SHP77 (cell line): ENCODE results near the gene UNC5CL.
A peak's percentile ranks its signal among the peaks of the same experiment; 100 is the strongest.

ENCODE experiments used
- DNase-seq, 2 experiments: peaks; one replicate each; lab custom pipeline; 2025; lab: John Stamatoyannopoulos, UW

The UNC5CL gene, protein sequence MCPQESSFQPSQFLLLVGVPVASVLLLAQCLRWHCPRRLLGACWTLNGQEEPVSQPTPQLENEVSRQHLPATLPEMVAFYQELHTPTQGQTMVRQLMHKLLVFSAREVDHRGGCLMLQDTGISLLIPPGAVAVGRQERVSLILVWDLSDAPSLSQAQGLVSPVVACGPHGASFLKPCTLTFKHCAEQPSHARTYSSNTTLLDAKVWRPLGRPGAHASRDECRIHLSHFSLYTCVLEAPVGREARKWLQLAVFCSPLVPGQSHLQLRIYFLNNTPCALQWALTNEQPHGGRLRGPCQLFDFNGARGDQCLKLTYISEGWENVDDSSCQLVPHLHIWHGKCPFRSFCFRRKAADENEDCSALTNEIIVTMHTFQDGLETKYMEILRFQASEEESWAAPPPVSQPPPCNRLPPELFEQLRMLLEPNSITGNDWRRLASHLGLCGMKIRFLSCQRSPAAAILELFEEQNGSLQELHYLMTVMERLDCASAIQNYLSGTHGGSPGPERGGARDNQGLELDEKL

DNA sequence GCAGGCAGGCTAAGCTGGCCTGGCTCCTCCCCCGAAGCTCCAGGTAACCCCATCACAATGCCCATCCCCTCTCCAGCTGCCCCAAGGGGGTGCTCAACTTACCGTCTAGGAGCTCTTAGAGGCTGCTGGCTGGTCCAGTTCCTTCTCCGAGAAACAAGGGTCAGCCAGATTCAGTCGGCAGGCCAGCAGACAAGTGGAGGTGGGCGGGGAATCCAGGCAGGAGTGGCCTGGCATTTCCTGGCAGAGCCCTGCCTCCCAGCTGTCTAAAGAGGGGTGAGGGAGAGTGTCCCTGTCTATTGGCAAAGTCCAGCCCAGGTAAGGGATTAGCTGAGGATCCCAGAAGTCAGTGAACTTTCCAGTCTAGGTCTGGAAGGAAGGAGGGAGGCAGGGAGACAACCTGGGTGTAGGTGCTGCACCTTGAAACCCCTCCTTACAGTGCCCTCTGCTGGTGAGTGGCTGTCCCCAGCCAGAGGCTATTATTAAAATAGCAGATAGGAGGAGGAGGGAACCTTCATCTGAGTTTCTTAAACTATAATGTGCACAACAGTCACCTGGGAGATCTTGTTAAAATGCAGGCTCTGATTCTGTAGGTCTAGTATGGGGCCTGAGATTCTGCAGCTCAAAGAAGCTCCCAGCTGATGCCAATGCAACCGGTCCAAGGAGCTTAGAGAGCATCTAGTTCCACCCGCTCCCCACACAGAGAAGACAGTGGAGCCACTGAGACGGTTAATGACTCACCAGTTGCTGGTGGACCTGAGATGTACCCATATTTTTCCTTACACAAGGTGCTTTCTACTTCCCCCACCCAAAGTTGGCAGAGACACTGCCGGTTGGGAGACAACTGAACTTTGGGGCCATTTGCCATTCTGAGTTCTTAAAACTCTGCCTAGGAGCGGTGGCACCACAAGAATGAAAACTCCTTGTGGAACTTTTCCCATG, at the start of gene UNC5CL:
Gene UNC5CL (minus strand): TSS at position 162 of the 939 bp plus-strand sequence. CDS start 4,147 bp downstream, outside the sequence.
- peak; percentile 44 to 59 for DNase-seq

DNA sequence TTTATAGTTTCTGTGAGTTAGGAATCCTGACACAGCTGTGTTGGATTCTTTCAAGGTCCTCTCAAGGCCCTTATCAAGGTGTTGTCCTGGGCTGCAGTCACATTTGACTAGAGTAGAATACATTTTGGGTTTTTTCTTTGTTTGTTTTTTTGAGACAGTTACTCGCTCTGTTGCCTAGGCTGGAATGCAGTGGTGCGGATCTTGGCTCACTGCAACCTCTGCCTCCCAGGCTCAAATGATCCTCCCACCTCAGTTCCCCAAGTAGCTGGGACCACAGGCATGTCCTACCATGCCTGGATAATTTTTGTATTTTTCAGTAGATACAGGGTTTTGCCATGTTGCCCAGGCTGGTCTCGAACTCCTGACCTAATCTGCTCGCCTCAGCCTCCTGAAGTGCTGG, 49.4 kb upstream of the UNC5CL start:
- no peak for DNase-seq

DNA sequence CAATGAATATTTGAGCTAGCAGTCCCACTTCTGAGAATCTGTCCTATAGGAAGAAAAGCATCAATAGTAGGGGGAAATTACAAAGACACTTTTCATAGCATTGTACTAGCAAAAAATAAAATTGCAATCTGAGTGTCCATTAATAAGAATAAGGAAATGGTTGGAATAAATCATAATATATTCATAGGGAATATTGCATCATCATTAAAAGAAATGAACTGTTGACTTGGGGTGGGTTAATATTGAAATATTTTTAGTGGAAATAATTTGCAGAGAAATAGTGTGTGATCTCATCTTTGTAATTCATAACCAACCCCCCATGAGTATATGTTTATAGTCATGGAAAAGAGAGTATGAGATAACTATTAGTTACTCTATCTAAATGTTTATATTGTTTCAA, 46.2 kb upstream of the UNC5CL start:
- no peak for DNase-seq

DNA sequence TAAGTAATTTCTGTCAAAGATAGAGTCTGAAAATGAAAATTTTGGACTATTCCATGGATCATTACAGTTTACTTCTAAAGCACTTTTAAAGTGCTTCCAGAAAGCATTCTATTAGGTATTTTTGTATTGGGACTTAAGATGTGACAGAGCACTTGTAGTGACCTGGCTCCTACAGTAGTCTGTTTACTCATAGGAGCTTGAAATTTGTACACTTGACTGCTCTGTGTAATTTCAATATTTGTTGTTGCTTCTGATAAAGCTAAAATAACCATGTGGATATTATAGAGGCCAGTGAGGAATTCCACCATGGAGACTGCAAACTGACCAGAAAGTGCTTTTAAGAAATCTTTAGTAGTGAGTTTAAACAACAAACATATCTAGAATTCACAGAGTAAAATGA, 44.1 kb upstream of the UNC5CL start:
- no peak for DNase-seq

DNA sequence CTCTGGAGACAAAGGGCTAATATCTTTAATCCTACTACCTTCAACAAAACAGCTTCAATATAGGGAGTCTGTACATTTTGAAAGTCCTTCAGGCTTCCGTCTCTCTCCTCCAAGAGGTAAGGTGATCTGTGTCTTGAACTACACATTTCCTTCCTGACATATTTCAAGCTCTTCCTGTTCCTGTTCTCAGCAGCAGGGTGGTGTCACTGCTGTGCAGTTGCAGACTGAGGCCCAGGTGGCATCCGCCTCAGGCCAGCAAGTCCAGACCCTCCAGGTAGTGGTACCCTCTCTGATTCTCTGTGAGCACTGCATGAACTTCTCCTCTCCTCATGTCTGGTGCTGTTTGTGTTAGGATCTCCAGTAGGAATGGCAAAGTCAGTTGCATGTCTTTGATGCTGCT, 41.6 kb upstream of the UNC5CL start:
- no peak for DNase-seq

DNA sequence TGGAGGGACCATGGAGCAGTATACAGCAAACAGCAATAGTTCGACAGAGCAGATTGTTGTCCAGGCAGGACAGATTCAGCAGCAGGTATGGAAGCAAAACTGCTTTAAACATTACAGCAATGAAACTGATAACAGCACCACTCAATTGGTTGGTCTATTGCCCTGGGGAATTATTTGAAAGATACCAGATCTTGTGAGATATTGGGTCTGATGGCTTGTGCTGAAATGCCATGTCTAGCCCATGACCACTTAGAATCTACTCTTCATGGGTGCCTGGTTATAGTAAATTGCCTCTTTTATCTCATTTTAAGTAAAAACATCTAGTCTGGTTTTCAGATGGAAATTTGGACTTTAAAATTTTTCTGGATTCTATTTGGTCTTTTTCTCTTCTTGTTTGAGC, 40.1 kb upstream of the UNC5CL start:
- DNase-seq, result no peak

DNA sequence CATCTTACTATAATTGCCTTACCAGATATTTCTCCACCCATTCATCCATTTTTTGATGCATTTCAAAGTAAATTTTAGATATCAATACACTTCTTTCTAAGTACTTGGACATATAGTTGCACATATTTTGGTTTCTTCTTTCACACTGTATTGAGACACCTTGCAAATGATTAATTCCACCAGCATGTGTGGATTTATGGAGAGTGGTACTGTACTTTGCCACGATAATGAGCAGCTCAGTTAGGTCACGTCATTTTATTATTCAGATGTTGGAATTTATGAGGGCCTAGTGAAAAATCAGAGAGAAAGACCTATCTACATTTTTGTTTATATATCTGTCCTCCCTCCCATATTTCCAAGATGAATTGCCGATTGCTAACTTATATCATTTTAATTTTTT, 39.1 kb upstream of the UNC5CL start:
- no peak for DNase-seq

DNA sequence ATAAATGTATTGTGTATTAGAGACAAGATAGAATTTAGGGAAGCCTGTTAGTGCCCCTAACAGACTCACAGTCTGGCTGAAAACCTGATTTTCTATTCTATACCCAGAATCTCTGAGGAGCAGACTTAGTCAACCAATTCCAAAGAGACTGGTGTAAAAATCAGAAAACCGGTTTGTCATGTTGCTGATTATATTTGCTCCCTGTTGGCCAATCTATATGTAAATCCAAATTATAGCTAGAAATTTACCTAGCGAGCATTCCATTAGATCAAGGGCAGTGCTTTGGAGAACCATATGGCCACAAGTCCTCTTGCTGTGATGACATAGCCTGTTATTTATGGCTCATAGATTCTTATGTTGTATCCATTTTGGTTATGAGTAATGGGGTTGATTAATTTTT, 38.5 kb upstream of the UNC5CL start:
- no peak for DNase-seq

DNA sequence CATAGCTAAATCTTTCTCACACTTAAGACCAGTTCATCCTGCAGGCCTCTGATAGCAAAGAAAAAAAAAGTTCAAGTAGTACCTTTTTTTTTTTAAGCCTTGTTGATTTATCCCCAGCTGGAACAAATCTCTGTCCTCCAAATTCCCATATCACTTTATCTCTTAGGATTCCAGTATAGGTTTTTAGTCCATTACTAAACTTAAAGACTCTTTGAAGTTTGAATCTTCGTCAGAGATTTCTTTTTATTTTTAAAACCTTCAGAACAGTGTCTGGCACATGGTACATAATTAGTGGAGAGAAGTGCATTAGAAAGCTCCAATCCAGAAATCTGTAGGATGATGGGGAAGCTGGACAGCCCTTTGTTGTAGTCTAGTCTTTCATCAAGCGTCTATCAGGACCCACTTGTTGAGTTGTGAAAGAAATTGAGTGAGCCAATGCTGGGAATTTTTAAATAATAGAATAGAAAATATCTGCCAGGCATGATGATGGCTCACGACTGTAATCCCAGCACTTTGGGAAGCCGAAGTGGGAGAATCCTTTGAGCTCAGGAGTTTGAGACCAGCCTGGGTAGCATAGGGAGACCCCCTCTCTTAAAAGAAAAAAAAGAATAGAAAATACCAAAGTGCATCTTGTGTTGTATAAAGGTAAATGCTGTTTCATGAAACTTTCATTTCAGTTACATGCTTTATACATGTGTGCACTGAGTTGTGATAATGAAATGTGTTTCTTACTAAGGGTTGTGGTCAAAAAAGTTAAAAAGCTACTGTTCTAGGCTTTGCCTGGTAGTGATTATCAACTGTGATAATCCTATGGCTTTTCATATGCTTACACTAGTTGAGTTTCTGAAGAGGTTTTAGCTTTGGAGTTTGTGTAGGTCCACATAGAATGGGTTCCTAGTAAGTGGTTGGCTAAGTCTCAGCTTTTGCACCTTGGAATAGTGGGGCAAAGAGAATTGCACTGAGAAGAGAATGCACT, 36.9 kb upstream of the UNC5CL start:
- DNase-seq, result no peak

DNA sequence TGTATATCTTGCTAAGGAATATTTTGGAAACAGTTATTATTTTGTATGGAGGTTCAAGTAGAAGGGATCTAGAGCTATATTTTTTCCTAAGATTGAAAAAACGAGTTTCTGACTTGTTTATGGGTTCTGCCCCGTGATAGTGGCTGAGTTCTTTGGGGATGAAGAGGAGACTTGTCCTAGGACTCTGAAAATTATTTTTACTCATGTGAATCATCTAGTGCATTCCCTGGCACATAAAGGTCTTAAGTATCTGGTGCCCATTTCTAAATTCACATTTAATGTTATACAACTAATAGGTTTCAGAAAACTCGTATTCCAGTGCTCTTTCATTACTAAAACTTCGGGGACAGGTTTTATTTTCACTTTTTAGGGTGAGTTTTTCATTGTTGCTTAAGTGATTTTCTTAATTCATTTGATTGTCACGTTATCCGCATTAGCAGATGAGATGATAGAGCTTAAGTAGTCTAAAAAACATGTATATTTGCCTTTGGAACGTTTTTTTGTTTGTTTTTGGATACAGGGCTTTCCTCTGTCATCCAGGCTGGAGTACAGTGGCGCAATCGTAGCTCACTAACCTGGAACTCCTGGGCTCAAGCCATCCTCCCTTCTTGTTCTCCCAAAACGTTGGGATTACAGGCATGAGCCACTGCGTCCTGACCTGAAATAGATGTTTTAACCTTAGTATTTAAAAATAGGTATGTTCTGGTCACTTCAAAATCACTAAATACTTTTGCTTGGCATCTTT, 35.8 kb upstream of the UNC5CL start:
- no peak for DNase-seq

DNA sequence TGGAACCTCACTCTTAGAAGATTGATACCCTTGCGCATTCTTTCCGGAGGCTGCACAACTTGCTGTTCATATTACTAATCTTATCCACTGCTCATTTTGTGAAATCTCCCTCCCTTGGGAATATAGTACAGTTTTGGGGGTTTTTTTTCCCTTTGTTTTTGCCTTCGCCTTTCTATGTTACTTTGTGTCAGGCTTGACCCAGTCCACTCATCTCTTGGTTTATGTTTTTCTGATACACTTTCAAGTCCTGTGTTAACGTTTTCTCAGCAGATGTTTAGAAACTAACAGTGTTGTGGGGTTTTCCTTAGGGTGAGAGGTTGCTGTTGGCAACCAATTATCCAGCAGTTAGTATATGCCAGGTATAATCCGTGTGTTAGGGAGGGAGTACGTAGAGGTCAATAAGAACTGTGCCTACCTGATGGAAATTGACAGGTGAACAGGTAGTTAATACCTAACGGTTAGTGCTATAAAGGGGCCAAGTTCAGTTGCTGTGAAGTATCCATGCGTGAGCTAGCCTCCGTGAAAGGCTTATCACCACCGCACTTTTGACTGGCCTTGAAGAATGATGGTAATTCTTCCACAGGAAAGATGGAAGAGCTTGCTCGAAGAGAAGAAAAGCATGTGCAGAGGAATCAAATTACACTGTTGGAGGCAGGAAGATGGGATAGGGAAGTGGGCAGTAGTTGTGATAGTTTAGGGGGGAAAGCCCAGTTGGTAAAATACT, 35.1 kb upstream of the UNC5CL start:
- DNase-seq, result no peak

DNA sequence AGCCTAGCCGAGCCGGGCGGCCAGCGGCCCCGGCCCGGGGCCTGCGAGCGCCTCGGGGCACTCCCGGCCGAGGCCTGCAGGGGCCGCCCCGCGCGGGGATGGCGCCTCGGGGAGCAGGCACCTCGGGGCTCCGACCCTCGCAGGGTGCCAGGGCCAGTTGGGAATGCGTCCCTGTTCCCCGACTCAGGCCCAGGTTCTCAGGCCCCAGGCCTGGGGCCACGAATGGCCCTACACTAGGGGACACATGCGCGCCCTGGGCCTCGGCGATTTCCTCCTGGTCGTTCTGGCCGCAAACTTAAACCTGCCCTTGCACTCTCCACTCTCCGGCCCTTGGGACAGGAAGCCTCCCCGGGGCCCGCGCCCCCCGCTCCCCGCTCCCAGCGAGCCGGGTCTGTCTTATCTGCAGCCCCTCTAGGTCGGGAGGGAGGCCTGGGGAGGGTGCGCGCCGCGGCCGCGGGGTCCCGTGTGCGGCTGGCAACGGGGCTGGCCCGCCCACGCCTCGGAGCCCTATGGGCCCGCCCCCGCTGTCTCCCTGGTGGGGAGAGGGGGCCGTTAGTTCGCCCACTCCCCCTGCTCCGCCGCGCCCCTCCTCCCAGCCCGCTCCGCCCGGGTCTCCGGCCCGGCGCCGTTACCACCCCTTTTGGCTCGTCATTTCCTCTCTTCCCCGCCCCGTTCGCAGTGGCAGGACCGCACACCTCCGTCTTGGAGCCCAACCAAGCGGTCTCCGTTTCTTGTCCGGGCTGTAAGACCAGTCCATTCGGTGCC, 34.4 kb upstream of the UNC5CL start:
- DNase-seq, result peak; percentile 56 to 80

DNA sequence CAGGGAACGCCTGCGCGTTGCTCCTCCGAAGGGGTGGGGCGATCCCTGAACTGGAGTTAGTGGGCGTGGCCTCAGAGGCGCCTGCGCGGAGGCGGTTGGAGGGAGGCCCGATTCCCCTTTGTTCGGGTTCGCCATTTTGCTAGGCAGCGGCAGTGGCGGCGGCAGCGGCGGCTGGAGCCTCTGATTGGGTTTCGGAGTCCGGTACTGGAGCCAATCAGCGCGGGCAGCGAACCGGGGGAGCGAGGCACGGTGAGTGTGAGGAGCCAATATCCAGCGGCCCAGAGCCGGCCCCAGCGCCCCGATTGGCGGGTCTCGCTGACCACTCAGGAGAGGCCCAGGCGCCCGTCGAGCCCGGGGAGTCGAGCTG, 33.8 kb upstream of the UNC5CL start, which contains the start of gene NFYA:
Gene NFYA (plus strand): TSS at position 139 of the 367 bp plus-strand sequence. CDS start 6,116 bp downstream, outside the sequence.
- peak in 1 of 2 experiments; percentile 100 for DNase-seq

DNA sequence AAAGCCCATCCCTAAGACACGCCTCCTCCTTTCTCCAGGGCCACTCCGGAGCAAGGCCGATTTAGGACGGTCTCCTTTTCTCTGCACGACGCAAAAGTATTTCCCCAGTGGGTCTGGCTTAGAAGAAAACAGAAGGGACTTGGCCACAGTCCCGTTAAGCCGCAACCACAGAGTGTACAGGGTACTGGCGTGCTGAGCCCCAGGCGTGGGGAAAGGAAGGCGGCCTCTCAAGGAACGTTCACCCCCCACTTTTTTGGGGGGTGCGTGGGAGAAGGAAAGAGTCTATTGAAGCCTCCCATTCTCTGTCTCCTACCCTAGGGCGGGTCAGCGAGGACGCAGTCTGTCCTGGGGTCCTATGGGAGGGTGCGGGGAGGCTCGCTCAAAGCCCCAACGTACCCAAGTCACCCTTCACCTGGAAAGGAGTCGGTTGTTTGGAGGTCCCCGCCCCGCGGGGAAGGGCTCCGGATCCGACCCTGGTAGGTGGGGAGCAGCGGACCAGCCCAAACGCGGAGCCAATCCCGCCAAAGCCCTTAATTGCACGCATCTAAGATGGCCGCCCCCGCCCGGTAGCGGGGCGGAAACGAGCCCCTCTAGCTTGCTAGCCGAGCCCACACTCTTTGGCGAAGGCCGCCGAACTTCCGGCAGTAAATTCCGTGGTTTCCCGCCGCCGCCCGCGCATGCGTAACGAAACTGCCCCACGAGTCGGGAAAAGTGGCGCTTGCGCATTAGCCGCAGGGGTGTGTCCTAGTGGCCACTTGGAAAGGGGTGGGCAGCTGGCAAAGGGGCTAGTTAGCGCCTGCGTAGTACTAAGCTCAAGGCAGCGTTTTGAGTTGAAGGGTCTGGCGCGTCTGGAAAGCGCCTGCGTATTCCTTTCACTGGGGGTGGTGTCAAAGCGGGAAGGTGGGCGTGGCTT, 33.2 kb upstream of the UNC5CL start, which contains the start of gene OARD1:
Gene OARD1 (minus strand): TSS at position 434 of the 913 bp plus-strand sequence. CDS start 722 bp downstream, outside the sequence.
- peak; percentile 98 to 100 for DNase-seq

DNA sequence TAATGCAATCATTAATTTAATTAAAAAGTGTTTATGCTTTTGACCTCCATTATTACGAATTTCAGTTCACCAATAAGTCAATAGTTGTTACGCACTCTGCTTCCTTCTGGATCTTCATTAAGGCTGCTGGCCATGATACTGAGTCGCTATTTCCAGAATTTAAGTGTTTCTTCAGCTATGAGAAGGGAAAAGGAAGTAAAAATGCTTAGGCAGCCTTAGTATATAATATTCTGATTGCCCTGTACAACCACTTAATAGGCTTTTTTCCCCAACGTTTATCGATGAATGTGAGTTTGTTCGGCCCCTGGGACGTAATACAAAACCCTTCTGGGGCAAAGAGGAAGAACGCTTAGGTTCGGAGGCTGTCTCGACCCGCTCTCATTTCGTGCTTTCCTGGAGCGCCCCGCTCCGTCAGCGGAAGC, 32.5 kb upstream of the UNC5CL start:
- DNase-seq, result peak in 1 of 2 experiments; percentile 64

DNA sequence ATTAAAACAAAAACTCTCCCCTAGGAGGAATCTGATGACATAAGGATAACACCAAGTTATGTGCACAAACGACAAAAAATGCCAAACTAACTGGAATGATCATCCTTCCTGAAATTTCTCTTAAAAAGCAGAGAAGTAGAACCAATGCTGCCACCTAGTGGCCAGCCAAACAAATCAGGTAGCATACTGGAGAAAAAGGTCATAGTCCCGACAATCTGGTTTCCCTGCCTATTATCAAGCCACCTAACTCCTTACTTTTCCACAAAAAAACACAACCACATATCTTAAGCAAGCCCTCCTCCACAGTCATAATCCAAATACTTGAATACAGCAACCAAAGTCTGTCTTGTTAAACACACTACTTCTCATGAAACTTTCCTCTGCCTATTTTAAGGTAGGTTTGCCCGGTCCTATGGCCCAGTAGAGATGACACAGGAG, 27.9 kb upstream of the UNC5CL start:
- peak; percentile 59 to 64 for DNase-seq

DNA sequence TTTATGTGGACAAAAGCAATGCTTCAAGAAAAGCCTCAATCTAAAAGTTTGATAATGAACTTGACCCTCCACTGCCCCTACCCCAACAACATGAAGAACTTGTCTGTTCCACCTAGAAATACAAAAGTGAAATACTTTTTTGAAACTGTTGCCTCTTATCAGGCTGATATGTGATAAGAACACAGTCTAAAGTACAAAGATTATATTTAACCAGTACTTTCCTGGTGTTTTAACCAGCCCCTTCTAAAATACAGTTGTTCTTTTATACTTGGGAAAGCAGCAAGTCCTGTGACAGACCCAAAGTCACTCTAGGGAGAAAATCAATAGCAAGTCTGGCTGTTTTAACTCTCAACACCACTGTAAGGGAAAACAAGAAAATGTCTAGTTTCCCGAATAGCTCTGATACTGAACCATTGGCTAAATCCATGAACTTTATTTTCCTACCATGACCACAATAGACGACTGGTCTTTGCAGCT, 26.6 kb upstream of the UNC5CL start:
- DNase-seq, result no peak

DNA sequence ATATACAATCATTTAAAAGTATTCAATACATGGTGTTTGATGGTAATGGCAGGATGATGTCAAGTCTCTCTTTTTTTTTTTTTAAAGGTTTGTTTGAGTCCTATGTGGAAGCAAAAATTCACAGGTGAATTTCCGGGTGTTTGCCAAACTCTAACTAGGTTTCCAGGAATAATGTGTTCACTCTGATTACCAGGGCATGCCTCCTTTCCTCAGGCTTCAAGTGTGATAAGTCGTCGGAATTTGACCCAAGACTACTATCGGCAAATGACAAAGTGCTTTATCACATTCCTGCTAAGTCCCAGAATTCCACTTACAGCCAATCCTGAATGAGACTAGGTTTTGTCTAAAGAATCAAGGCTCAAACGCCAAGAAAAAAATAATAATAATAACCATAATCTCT, 25.8 kb upstream of the UNC5CL start:
- no peak for DNase-seq
